Activated naive CD4-positive, alpha-beta T cell treated with Interleukin-2 at 50 U/mL for 16 hours (primary cell): ENCODE results near the gene ERC1.

Source experiments
- DNase-seq: peaks from one replicate; pipeline ENCODE4 v3.0.0-alpha.2; 2020

ERC1 gene

DNA sequence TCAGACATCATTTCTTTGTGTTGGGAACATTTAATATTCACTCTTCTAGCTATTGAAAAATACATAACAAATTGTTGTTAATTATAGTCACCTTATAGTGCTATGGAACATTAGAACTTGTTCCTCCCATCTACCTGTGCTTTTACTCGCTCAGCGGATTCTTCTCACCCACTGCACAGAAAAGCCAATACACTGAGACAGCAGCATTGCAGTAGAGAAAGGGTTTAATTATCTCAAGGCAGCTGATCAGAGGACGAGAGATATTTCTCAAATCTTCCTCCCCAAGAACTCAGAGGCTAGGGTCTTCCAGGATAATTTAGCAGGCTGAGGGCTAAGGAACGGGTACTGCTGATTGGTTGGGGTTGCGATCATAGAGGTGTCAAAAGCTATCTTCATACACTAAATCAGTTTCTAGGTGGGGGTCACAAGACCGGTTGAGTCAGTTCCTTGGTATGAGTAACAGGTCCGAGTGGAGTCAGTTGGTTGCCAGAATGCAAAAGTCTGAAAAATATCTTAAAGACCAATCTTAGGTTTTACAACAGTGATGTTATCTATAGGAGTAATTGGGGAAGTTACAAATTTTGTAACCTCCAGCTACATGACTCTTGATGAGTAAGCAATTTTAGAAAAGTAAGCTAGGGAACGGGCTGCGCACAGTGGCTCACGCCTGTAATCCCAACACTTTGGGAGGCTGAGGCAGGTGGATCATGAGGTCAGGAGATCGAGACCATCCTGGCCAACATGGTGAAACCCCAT is 430.2 kb downstream of the ERC1 start:
- no peak for DNase-seq

DNA sequence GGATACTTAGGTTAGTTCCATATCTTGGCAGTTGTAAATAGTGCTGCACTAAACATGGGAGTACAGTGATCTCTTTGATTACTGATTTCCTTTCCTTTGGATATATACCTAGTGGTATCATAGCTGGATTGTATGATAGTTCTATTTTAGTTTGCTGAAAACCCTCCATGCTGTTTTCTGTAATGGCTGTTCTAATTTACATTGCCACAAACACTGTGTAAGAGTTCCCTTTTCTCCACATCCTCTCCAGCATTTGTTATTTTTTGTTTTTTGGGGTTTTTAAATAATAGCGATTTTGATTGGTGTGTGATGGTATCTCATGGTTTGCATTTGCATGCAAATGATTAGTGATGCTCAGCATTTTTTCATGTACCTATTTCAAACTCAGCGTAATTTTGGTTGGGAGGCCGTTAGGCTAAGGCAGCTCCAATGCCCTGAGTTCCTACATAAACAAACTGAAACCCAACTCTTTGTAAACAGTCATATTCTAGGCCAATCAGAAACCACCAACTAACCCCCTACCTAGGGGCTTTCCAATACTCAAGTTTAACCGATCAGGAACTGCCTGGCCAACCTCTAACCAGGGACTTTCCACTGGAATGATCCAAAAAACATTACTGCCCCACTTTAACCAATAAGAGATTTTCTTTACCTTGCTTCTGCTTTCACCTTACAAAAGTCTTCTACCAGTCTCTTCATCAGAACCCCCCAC is 431.7 kb downstream of the ERC1 start:
- no peak for DNase-seq

DNA sequence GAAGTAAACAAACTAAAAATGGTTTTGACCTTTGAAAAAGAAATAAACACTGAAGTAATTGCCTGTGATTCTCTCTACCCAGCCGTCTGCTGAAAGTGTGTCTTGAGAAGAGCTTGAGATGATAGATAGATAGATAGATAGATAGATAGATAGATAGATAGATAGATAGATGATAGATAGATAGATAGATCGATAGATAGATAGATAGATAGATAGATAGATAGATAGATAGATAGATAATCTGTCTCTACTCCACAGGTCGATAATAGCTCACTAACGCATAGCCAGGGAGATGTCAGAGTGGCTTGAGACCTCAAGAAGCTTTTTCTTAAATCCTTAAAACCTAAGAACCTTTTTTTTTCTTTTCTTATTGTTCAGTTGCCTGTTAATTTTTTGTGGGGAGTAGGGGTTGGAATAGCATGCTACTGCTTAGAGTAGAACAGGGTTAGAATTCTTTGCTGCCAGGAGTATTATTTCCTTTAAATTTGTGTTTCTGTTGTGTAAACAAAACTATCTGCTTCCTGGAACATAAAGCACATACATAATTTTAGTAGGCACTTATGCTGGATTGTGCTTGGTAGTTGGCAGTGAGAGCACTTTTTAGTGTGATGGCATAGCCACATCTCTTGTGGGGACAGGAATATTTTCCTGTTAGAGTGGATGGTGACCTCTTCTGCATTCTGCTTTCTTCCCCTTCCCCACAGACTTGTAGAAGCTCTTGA is 433.8 kb downstream of the ERC1 start:
- DNase-seq = no peak

DNA sequence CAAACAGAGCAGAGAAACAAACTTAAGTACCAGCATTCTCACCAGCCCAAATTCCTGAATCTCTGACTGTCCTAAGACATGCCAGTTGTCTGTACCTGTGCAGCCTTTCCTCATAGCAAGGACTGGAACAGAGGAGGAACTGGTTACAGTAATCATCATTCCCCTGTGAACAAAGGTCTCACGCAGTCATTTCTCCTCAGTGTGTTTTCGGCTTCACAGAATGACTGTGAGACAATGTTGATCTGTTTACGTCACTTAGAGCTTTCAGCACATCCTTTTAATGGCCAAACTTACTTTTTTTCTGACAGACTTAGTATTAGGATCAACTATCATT is 434.3 kb downstream of the ERC1 start:
- DNase-seq = no peak

DNA sequence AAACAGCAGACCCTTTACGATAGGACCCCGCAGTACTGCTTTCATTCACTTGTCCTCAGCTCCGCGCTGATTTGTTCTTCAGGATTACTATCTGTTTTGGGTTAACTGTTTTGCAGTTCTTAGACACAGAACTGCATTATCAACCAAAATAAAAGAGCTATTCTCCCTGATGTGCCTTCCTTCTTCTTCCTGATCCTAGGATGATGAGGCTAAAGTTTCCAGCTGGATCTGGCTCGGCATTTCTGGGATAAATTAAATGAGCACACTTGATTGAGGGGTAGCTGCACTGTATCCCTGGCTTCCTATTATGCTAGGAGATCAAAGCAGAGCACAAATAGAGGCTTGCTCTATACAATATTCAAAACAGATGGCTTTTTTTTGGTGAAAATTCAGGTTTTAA is 437.6 kb downstream of the ERC1 start:
- no peak for DNase-seq

DNA sequence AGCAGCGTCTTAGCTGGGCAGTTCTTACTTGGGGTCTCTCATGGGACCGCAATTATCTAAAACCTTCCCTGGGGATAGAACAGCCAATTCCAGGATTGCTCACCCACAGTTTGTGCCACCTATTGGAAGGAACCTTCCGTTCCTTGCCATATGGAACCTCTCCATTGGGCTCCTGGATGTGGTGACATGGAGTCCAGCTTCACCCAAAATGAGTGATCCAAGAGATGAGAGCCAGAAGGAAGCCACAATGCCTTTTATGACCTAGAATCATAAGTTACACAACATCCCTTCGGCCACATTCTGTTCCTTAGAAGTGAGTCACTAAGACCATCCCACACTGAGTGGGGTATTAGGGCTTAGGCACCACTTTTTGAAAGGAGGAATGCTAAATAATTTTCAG is 439.0 kb downstream of the ERC1 start:
- DNase-seq = no peak

DNA sequence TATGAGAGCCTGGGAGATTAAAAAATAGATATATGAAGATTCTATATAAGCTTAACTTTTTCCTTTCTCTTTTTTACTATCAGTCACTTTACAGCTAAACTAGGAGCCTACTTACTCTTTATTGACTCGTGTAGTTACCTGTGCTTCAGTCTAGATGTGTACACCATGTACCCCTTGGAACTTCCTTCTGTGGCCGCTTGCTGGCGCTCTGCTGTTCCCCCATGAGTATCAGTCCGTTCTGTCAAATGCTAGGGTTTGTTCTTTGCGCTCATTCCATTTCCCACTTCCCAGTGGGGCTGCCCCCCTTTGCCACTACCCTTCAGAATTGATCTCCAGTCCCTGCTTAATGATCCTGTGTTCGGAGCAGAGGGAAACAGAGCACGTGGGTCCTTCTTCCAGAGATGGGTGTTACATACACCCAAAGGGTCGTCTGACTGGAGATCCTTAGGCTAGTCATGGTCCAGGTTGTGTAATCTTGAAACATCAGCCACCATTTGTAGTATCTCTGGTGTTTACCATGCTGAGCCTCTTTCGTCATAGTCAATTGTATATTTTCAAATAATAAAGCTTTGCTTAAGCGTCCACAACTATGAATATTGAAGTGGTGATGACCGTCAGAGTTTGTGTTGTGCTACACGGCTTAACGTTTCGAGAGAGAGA is 443.4 kb downstream of the ERC1 start:
- no peak for DNase-seq

DNA sequence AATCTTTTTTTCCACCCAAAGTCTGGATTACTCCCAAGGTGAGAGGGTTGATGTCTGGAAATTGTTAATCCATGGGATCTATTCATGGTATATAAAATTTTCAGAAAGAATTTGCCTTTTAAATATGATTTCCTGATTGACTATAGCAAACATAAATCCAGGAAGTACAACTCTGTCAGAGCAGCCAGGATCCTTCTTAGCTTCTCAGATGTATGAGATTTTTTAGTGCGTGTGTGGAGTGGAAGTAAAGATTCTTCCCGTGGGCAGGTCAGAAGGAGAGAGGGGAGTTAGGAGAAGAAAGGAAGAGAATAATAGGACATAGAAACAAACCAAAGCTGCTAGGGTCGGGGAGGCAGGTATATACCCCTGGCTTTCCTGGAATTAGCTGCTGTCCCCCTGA is 444.0 kb downstream of the ERC1 start:
- DNase-seq = no peak

DNA sequence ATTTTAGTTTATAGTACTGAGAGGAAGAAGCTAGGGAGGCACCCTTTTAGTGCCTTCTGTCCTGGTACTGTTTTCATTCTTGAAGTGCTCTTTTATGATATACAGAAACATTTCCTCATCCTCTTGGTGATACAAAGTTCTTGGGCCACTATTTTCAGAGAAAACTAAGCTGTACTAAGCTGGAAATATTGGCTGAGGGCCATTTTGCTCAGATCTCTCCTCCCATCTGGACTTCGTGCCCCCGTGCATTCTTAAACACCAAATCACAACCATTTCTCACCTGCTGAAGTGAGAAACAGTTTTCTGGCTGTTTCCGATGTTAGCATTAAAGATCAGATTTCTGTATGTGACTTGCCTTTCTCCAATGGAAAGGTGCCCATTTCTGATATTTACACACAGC is 444.4 kb downstream of the ERC1 start:
- no peak for DNase-seq

DNA sequence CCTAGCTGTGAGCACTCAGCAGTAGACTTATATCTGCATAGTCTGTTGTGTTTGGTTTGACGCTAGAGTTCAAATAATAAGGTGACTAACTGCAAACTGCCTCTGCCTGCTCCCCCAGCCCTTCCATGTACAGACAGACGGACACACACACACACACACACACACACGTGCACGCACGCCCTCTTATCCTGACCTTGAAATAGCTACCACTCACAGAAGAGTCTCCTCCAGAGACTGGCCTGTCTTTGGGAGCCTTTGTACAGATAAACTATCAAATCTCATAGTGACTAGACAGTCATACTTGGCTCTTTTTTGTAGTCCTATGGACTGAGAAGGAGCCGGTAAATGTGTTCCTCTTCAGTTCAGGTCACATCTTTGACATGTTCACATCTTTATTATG is 445.0 kb downstream of the ERC1 start:
- no peak for DNase-seq

DNA sequence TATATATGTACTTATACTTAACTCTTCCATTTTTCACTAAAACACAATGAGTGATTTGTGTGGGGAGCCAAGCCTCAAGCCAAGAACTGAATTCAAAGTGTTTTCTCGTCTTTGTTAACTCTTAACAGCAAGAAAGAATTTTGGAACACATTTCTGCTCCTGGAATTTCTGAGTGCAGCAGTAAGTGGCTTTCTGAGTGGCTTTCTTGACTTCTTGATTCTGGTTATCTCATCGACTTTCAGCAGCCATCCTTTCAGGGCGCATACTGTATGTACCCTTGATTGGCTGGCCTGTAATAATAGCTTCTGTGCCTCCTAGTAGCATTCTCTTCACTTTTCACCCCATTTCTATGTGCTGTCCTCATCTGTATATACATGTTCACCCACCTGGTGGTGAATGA is 446.0 kb downstream of the ERC1 start:
- no peak for DNase-seq

DNA sequence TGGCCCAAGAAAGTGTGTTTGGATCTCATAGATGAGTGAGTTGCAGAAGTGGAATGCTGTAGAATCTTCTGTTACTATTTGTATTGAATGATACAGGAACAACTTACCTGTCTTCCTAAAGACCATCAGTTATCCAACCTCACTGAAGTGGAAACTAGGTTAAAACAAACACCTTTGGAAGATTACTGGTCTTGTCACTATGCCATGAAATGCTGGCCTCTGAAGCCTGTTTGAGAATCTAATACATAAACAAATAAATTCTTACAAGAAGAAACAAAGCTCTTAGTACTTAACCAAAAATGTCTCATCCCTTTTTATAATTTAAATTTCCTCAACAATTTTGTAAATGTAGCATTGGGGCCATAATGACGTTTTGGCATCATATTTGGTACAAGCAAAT is 448.2 kb downstream of the ERC1 start:
- no peak for DNase-seq

DNA sequence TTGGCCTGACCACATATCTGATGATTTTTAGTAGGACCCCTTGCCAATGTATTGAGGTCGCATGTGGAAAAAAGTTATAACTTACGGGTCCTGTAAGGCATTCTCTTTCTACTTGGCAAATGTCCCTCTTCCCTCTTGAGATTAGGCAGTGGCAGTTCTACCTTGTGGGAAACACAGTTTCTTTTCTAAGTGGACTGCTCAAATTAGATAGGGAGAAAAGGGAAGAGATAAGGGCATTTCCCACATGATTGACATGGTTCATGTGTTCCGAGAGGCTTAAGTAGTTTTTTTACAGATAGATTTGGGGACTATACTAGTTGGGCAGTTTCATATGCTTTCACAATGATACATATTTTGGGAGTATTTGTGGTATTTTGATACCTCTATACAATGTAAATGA is 448.7 kb downstream of the ERC1 start:
- DNase-seq = no peak

DNA sequence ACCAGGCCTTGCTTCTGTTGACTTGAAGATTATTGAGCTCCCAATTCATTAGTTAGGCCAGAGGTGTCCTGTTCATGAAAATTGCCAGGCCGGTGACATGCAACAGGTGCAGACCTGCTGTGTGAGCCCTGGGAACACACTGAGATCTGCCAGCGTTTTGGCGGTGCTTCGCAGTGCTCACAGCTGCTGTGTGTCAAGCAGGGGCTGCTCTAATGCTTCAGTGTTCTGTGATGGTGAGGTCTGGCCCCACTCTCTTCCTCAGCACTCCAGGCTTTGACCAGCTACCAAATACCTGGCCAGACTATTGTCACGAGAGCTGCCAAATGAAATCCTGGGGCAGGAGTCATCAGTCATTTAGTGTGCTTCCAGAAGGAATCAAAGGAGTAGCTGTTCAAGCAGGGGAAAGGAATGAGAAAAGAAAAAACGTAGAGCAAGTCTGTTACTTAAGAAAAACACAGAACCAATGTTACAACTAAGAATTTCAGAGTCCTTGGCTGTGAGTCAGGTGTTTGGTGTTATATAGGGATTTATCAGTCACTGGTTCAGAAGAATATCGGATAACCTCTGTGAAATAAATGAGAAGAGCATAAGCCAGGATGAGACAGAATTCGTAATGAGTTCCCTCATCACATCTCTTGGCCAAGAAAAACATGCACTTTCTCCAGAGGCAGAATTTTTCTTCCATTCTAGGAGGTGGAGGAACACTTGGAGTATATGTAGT is 452.6 kb downstream of the ERC1 start:
- no peak for DNase-seq

DNA sequence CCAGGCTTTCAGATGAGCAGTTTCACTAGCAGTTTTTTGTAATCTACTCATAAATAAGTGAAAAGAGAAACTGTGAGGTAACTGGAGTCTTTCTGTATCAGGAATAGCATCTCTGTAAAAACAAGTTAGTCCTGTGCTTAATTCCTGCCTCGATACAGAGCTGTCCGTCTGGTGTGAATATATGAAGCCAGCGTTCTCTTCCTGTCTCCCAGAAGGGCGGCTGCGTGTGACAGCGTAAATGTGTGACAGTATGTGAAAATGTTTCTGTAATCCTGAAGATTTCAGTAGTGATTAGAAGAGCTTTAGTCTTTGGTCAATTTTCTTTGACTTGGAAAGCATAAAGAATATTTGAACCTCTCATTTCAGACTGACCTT is 453.1 kb downstream of the ERC1 start:
- no peak for DNase-seq

DNA sequence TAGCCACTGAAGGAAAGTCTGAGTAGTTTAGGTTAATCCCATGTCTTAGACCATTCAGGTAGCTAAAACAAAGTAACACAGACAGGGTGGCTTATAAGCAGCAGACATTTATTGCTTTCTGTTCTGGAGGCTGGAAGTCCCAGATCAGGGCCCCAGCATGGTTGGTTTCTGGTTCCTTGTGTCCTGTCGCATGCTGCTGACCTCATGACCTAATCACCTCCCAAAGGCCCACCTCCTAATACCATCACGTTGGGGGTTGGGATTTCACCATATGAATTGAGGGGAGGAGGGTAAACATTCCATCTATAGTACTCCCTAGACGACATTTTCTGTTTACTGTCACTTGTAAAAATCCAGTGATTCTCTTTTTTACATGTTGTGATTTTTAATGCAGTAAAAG is 454.8 kb downstream of the ERC1 start:
- DNase-seq = no peak

DNA sequence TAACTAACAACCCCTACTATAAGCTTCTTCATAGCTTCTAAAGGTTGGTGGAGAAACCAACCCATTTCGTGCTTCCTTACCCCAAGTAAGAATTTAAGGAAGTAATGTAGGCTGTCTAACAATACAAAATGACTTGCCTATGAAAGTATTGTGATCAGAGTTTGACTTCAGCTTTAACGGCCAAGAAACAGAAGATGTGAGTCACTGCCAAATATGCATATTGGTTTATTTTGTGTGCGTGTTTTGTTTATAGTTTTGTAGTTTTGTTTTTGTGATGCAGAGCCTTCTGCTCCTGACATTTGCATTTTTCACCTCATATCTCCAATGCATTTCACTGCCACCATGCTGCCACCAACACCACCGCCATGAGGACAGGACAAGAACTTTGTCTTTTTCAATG is 457.3 kb downstream of the ERC1 start:
- no peak for DNase-seq

DNA sequence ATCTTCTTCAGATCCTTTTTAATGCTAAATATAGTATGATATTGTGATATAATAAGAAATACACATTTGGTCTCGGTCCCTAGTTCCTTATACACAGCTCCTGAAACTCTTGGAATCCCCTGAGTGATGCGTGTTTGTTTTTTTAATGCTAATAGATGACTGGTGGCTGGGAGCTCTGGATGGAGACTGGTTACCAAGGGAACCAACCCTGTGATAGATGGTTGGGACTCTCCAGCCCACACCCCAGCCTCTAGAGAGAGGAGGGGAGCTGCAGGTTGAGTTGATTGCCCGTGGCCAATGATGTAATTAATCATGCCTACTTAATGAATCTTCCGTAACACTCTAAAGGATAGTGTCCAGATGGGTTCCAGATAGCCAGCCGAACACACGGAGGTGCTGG is 462.8 kb downstream of the ERC1 start:
- no peak for DNase-seq

DNA sequence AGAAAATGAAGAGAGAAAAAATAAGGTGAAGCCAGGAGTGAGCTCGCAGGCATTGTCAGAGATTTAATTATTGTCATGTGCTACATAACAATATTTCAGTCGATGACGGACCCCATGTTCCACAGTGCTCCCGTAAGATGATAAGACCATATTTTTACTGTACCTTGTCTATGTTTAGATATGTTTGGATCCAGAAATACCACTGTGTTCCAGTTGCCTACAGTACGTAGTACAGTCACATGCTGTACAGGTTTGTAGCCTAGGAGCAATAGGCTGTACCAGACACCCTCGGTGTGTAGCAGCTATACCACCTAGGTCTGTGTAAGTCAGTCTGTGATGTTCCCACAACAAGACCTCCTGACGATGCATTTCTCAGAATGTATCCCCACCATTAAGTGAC is 465.9 kb downstream of the ERC1 start:
- DNase-seq = no peak

DNA sequence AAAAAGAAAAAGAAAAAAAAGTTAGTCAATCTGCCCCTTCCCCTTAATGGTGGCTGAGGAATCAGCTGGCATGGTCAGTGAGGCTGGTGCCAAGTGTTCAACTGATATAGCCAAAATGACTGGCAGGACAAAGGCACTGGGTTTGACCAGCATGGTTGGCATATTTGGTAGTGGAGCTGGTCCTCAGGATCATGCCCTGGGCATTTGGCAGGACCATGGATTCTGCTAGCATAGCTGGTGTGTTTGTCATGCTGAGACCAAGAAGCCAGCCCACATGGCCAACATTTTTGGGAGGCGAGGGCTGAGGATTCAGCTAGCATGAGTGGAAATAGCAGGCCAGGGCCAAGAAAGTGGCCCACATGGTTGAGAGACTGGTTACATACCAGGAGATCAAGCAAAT is 466.9 kb downstream of the ERC1 start:
- DNase-seq = no peak

DNA sequence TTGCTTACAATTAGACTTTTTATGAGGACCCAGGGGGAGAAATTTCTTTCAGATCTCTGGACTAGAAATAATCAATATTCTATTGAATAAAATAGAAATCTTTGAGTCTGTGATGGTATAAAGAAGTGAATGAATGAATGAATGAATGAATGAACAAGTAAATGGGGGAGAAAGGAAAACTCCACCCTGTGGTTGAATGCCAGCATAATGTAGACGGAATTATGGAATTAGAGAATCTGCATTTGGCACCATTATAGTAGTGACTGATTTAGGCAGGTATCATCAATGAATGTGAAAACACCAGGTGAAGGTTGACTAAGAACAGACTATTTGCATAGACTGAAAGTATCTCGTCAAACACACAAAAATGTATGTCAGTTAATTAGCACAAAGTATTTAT is 468.3 kb downstream of the ERC1 start:
- no peak for DNase-seq

DNA sequence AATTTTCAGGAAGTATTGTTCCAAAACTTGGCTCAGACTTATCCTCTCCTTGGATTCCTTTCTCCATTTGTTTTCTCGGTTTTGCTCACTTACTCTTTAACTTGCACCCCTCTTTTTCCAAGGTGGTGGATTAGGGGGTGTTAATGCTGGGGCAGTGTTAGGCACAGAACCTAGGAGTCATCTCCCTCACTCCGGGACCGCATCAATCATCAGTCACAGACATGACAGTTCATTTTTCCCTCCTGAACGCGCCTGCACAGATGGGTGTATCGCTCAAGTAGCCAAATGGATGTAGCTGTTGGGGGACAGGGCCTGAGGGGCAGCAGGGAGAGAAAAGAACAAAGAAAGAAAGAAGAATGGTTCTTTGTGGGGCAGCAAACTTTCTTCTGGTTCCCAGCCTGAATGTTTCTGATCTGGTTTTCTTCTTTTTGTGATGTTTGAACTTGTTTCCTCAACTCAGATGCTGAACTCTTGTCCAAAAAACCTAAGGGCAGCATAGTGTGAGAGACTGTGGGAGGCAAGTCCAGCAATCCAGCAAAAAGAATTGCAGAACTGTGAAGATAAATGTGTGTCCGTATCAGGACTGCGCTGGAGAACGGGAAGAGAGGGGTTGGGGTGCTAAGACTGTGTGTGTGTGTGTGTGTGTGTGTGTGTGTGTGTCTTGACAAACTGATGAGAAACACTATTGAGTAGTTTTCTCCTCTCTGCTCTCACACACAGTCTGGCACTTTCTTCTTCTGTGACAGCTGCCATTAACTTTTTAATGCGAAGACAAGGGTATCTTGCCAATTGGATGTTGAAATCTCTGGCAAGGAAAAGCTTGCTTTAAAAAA is 472.3 kb downstream of the ERC1 start:
- no peak for DNase-seq
